Keratinocyte (primary cell): Measurements from ENCODE around the gene MLLT3. TPM values are rescaled to one million over a fixed set of nuclear protein-coding genes. Genes with fewer than 3 reads are reported as not detected.

Experiments
- DNase-seq: peaks from one replicate; pipeline ENCODE4 v3.0.0-alpha.2; 2011; ENCODE audit warnings: low read depth, missing footprints, low spot score
- FAIRE-seq: peaks from 2 replicates; lab custom pipeline; 2011; peaks lifted over from hg19 to GRCh38; lab: Jason Lieb, UNC
- H2AFZ ChIP-seq: 2 replicates; pipeline ENCODE4 v1.6.0; 2012; ENCODE audit warnings: low read length, control low read depth, inconsistent platforms; ENCODE audit not compliant: control insufficient read depth
- H3K27ac ChIP-seq: 2 replicates; pipeline ENCODE4 v1.5.1; 2011; ENCODE audit warnings: low read length; ENCODE audit not compliant: control insufficient read depth, insufficient read depth
- H3K27me3 ChIP-seq: 3 replicates; pipeline ENCODE4 v1.6.0; 2011; ENCODE audit warnings: low read length; ENCODE audit not compliant: control insufficient read depth, insufficient read depth; ENCODE audit errors: extremely low read depth
- H3K36me3 ChIP-seq, 2 experiments: 2 replicates in 1 of 2; 3 replicates in 1 of 2; pipeline ENCODE4 v1.5.1; 2011; ENCODE audit warnings: low read length in 2 of 2, mild to moderate bottlenecking in 1 of 2; ENCODE audit not compliant: control insufficient read depth in 2 of 2, insufficient read depth in 2 of 2; ENCODE audit errors: extremely low read depth in 1 of 2
- H3K4me1 ChIP-seq: 3 replicates; pipeline ENCODE4 v1.5.1; 2011; ENCODE audit warnings: low read length; ENCODE audit not compliant: control insufficient read depth, insufficient read depth; ENCODE audit errors: extremely low read depth
- H3K4me2 ChIP-seq: 3 replicates; pipeline ENCODE4 v1.6.0; 2011; ENCODE audit warnings: low read depth, low read length; ENCODE audit not compliant: control insufficient read depth, insufficient read depth; ENCODE audit errors: extremely low read depth
- H3K4me3 ChIP-seq, 3 experiments: fragments of 200-600 bp in 1 of 3; sonication (generic) in 1 of 3; 2 replicates in 2 of 3; 3 replicates in 1 of 3; pipeline ENCODE4 v1.5.1; 2011 to 2016; ENCODE audit warnings: low read length in 3 of 3, mild to moderate bottlenecking in 3 of 3, control low read depth in 2 of 3, inconsistent platforms in 1 of 3, low read depth in 1 of 3, mixed read lengths in 1 of 3, mixed run types in 1 of 3, moderate library complexity in 1 of 3; ENCODE audit not compliant: control insufficient read depth in 2 of 3, insufficient read depth in 2 of 3; ENCODE audit errors: extremely low read depth in 1 of 3
- H3K79me2 ChIP-seq: 2 replicates; pipeline ENCODE4 v1.6.0; 2012; ENCODE audit warnings: low read length; ENCODE audit not compliant: control insufficient read depth, insufficient read depth
- H3K9ac ChIP-seq: 3 replicates; pipeline ENCODE4 v1.6.0; 2011; ENCODE audit warnings: low read length; ENCODE audit not compliant: control insufficient read depth, insufficient read depth; ENCODE audit errors: extremely low read depth
- H3K9me1 ChIP-seq: 3 replicates; pipeline ENCODE4 v1.6.0; 2011; ENCODE audit warnings: low read length; ENCODE audit not compliant: control insufficient read depth, insufficient read depth; ENCODE audit errors: extremely low read depth
- H3K9me3 ChIP-seq: 2 replicates; pipeline ENCODE4 v1.5.1; 2012; ENCODE audit warnings: low read depth, low read length; ENCODE audit not compliant: control insufficient read depth
- H4K20me1 ChIP-seq: 3 replicates; pipeline ENCODE4 v1.6.0; 2011; ENCODE audit warnings: low read length; ENCODE audit not compliant: control insufficient read depth, insufficient read depth; ENCODE audit errors: extremely low read depth
- EZH2 ChIP-seq: IDR thresholded peaks from one replicate; pipeline ENCODE4 v1.6.1; 2012; ENCODE audit warnings: inconsistent platforms, mild to moderate bottlenecking, low read length, moderate library complexity
- dilution Hi-C: fragments of 300-500 bp; cut with MboI; formaldehyde crosslinking; loops from one replicate; pipeline ENCODE4 v1.7.0; 2020; ENCODE audit warnings: low sequenced_read_pairs; ENCODE audit not compliant: extremely low pct_ligation_motif_present
- polyA plus RNA-seq, 5 experiments: library from polyadenylated mRNA; depleted of rRNA in 3 of 5; stranded (reverse) in 3 of 5; stranded (forward) in 1 of 5; unstranded in 1 of 5; fragments of >200 nt; gene quantifications; 1 replicate in 1 of 5; 2 replicates in 3 of 5; 3 replicates in 1 of 5; pipeline versions ENCODE4 v1.2.1 to v1.2.3, GENCODE V29; 2011 to 2012; ENCODE audit warnings: missing spikeins in 2 of 5, low read depth in 1 of 5, low replicate concordance in 1 of 5
- TF ChIP-seq, protein P1 (sequence below), 3 experiments: IDR thresholded peaks in 1 of 3; conservative IDR thresholded peaks in 1 of 3; optimal IDR thresholded peaks in 1 of 3; 2 replicates in 2 of 3; 3 replicates in 1 of 3; pipeline versions ENCODE3 to v1.5.1; 2011; ENCODE audit warnings: low read length in 3 of 3, mild to moderate bottlenecking in 3 of 3, moderate library complexity in 2 of 3, control low read depth in 1 of 3, inconsistent platforms in 1 of 3; ENCODE audit not compliant: insufficient read depth in 2 of 3; ENCODE audit errors: extremely low read depth in 1 of 3

The MLLT3 gene
- polyA plus RNA-seq, 1 donor (not counting 4 experiments of a cell fraction or from before 2014, with no cell fraction given), result 17.0 TPM

DNA sequence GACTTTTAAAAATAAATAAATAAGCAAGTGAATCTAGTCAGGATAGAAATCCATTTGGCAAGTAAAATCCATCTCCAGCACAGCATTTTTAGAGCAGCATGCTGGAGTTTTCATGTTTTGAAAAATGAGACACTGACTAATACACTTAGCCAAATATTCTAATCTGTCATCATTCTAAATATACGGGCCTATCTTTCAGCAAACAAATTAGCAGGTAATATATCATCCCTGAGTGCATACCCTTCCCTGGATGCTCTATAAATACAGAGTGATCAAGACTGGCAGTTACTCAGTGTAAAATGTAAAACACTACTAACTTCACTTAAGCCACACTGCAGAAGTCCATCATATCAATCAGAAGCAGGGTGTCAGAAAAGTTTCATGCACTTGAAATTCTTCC is 58.4 kb downstream of the MLLT3 start:
- Histone ChIP-seq H3K4me1 (peaks cover 10% of the 10 kb centered on the region), H4K20me1 (no peaks in the 10 kb centered on the region), H3K9me3 (no peaks in the 10 kb centered on the region), H3K9me1 (no peaks in the 10 kb centered on the region), H3K4me3 (no peak overlapping the region), H3K27me3 (no peaks in the 10 kb centered on the region), H3K9ac (no peak overlapping the region), H3K4me2 (no peak overlapping the region), H2AFZ (no peak overlapping the region), H3K36me3 (no peaks in the 10 kb centered on the region), H3K79me2 (no peaks in the 10 kb centered on the region), H3K27ac (no peak overlapping the region)
- dilution Hi-C loops, result no loop called here
- no peak for DNase-seq
- no peak for FAIRE-seq
- TF ChIP-seq, protein P1, sequence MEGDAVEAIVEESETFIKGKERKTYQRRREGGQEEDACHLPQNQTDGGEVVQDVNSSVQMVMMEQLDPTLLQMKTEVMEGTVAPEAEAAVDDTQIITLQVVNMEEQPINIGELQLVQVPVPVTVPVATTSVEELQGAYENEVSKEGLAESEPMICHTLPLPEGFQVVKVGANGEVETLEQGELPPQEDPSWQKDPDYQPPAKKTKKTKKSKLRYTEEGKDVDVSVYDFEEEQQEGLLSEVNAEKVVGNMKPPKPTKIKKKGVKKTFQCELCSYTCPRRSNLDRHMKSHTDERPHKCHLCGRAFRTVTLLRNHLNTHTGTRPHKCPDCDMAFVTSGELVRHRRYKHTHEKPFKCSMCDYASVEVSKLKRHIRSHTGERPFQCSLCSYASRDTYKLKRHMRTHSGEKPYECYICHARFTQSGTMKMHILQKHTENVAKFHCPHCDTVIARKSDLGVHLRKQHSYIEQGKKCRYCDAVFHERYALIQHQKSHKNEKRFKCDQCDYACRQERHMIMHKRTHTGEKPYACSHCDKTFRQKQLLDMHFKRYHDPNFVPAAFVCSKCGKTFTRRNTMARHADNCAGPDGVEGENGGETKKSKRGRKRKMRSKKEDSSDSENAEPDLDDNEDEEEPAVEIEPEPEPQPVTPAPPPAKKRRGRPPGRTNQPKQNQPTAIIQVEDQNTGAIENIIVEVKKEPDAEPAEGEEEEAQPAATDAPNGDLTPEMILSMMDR (optimal IDR thresholded peaks at IDR 0.05 in 1 of 3, IDR thresholded peaks at IDR 0.05 in 1 of 3, conservative IDR thresholded peaks at IDR 0.05 in 1 of 3; ENCODE audit: extremely low read depth in 1 of 3, insufficient read depth in 2 of 3, low read length in 3 of 3), result no peak
- no peak for TF ChIP-seq EZH2

DNA sequence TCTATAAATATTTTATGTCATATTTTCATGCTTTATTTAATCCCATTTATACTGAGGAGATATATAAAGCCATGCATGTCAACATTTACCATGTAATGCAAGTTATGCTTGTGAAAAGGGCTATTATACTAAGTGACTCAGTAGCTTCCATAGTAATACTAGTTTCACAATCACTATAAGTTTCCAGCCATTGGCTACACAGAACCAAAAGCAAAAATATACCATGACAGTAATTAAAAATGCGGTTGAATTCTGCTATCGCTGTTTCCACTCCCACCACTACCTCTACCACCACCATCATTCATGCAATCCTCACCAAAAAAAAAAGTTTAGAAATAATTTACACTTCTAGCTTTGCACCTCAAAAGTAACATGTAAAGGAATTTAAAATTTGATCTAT is 60.2 kb downstream of the MLLT3 start:
- H4K20me1 ChIP-seq, result no peaks in the 10 kb centered on the region
- no peak for FAIRE-seq
- no peak for TF ChIP-seq EZH2
- TF ChIP-seq, protein P1 (optimal IDR thresholded peaks at IDR 0.05 in 1 of 3, IDR thresholded peaks at IDR 0.05 in 1 of 3, conservative IDR thresholded peaks at IDR 0.05 in 1 of 3; ENCODE audit: extremely low read depth in 1 of 3, insufficient read depth in 2 of 3, low read length in 3 of 3), result no peak
- H3K9ac ChIP-seq, result no peak overlapping the region
- dilution Hi-C loops, result no loop called here
- H3K4me1 ChIP-seq, result peaks cover 21% of the 10 kb centered on the region
- no peaks in the 10 kb centered on the region for H3K27me3 ChIP-seq
- no peaks in the 10 kb centered on the region for H3K36me3 ChIP-seq
- H3K4me3 ChIP-seq, result no peak overlapping the region
- no peak for DNase-seq
- no peaks in the 10 kb centered on the region for H3K9me3 ChIP-seq
- H3K9me1 ChIP-seq, result no peaks in the 10 kb centered on the region
- no peak overlapping the region for H3K4me2 ChIP-seq
- H3K27ac ChIP-seq, result no peak overlapping the region
- no peaks in the 10 kb centered on the region for H3K79me2 ChIP-seq
- no peak overlapping the region for H2AFZ ChIP-seq
